Measurements from ENCODE around the gene SLC35F6. TPM values are rescaled to one million over a fixed set of nuclear protein-coding genes. Genes with fewer than 3 reads are reported as not detected.

Gene SLC35F6
- total RNA-seq, 1 donor from 2014 or later = 5.6 TPM

- no peak overlapping the region for H3K4me2 ChIP-seq
- H3K27ac Mint-ChIP-seq = no peak overlapping the region
Measured at GRCh38 chr2:26720322-26721114, 43.6 kb upstream of the SLC35F6 start.

GRCh38 chr2:26721115-26722032, 42.7 kb upstream of the SLC35F6 start:
- H3K4me3 Mint-ChIP-seq = no peak overlapping the region
- no peak overlapping the region for H3K27ac ChIP-seq

More at GRCh38 chr2:26720322-26721114, 43.6 kb upstream of the SLC35F6 start:
- no peak overlapping the region for H3K4me3 Mint-ChIP-seq
- H4K20me1 ChIP-seq (ENCODE audit: low read depth) = no peaks in the 10 kb centered on the region
- no peak overlapping the region for H3K9ac ChIP-seq
- H2AFZ ChIP-seq (replicated peaks) = no peak overlapping the region
- H3K36me3 Mint-ChIP-seq = no peaks in the 10 kb centered on the region
- no peak for DNase-seq (ENCODE audit: low spot score)
- H3K9me3 Mint-ChIP-seq = no peaks in the 10 kb centered on the region
- no peak for TF ChIP-seq EZH2phosphoT487 (IDR thresholded peaks at IDR 0.05)
- TF ChIP-seq CTCF (IDR thresholded peaks at IDR 0.05) = no peak
- TF ChIP-seq EZH2 (IDR thresholded peaks at IDR 0.05) = no peak
- no peak overlapping the region for H3K4me3 ChIP-seq
- H3K27me3 Mint-ChIP-seq (ENCODE audit: insufficient read depth, low read depth) = peaks cover 10% of the 10 kb centered on the region
- H3F3A ChIP-seq (ENCODE audit: low read depth) = no peaks in the 10 kb centered on the region
- peaks cover 17% of the 10 kb centered on the region for H3K4me1 Mint-ChIP-seq
- no peaks in the 10 kb centered on the region for H3K9me3 ChIP-seq (ENCODE audit: low read depth)
- H3K36me3 ChIP-seq = no peaks in the 10 kb centered on the region
- H3K27ac ChIP-seq = no peak overlapping the region
- H3K4me1 ChIP-seq = peaks cover 5% of the 10 kb centered on the region
- H3K79me2 ChIP-seq (ENCODE audit: low read depth) = no peaks in the 10 kb centered on the region
- H3K27me3 ChIP-seq = no peaks in the 10 kb centered on the region

GRCh38 chr2:26722328-26722727, 41.8 kb upstream of the SLC35F6 start:
- Mint-ChIP-seq H3K4me3 (no peak overlapping the region), H3K4me1 (peaks cover 13% of the 10 kb centered on the region), H3K27me3 (ENCODE audit: insufficient read depth, low read depth) (peaks cover 10% of the 10 kb centered on the region), H3K27ac (no peak overlapping the region), H3K9me3 (no peaks in the 10 kb centered on the region), H3K36me3 (no peaks in the 10 kb centered on the region)
- Histone ChIP-seq H3F3A (ENCODE audit: low read depth) (no peaks in the 10 kb centered on the region), H3K9ac (no peak overlapping the region), H4K20me1 (ENCODE audit: low read depth) (no peaks in the 10 kb centered on the region), H2AFZ (replicated peaks) (no peak overlapping the region), H3K79me2 (ENCODE audit: low read depth) (no peaks in the 10 kb centered on the region), H3K4me3 (no peak overlapping the region), H3K36me3 (no peaks in the 10 kb centered on the region), H3K9me3 (ENCODE audit: low read depth) (no peaks in the 10 kb centered on the region), H3K27ac (no peak overlapping the region), H3K4me1 (peaks cover 5% of the 10 kb centered on the region), H3K4me2 (no peak overlapping the region), H3K27me3 (no peaks in the 10 kb centered on the region)
- DNase-seq (ENCODE audit: low spot score) = no peak
- no peak for TF ChIP-seq EZH2 (IDR thresholded peaks at IDR 0.05)
- no peak for TF ChIP-seq EZH2phosphoT487 (IDR thresholded peaks at IDR 0.05)
- no peak for TF ChIP-seq CTCF (IDR thresholded peaks at IDR 0.05)

More at GRCh38 chr2:26721115-26722032, 42.7 kb upstream of the SLC35F6 start:
- no peak overlapping the region for H2AFZ ChIP-seq (replicated peaks)
- Mint-ChIP-seq H3K4me1 (peaks cover 11% of the 10 kb centered on the region), H3K36me3 (no peaks in the 10 kb centered on the region), H3K9me3 (no peaks in the 10 kb centered on the region), H3K27me3 (ENCODE audit: insufficient read depth, low read depth) (peaks cover 10% of the 10 kb centered on the region), H3K27ac (peak overlapping the region; percentile 60)
- no peak overlapping the region for H3K4me2 ChIP-seq
- H3K27me3 ChIP-seq = no peaks in the 10 kb centered on the region
- TF ChIP-seq EZH2 (IDR thresholded peaks at IDR 0.05) = no peak
- no peak for TF ChIP-seq CTCF (IDR thresholded peaks at IDR 0.05)
- TF ChIP-seq EZH2phosphoT487 (IDR thresholded peaks at IDR 0.05) = no peak
- H3K79me2 ChIP-seq (ENCODE audit: low read depth) = no peaks in the 10 kb centered on the region
- no peaks in the 10 kb centered on the region for H4K20me1 ChIP-seq (ENCODE audit: low read depth)
- no peak overlapping the region for H3K9ac ChIP-seq
- H3F3A ChIP-seq (ENCODE audit: low read depth) = no peaks in the 10 kb centered on the region
- H3K4me1 ChIP-seq = peaks cover 5% of the 10 kb centered on the region
- H3K4me3 ChIP-seq = no peak overlapping the region
- no peaks in the 10 kb centered on the region for H3K36me3 ChIP-seq
- DNase-seq (ENCODE audit: low spot score) = no peak
- no peaks in the 10 kb centered on the region for H3K9me3 ChIP-seq (ENCODE audit: low read depth)
